Mucosa of descending colon (tissue), 3 donors: Measurements from ENCODE around the gene LRRC8E. TPM values are rescaled to one million over a fixed set of nuclear protein-coding genes. Genes with fewer than 3 reads are reported as not detected.
"Not testable (repeated sequence)": the region's sequence is repeated elsewhere in the genome, so short reads cannot be mapped to it uniquely, and the experiment has no call there.

Experiments
- ATAC-seq: fragments of 200-7000 bp; cut with Tn5 transposase; one replicate; pipeline ENCODE4 v1.9.1; 2020; ENCODE audit warnings: mild to moderate bottlenecking, moderate library complexity
- DNase-seq, 3 donors: peaks; one replicate each; pipeline ENCODE4 v3.0.0-alpha.2; 2020
- H3K36me3 ChIP-seq: fragments of 200-600 bp; one replicate; pipeline ENCODE4 v1.8.0; 2021; ENCODE audit warnings: low read depth, mild to moderate bottlenecking
- H3K4me1 ChIP-seq: fragments of 200-600 bp; one replicate; pipeline ENCODE4 v1.8.0; 2021; ENCODE audit warnings: low read depth, mild to moderate bottlenecking
- H3K4me3 ChIP-seq: fragments of 200-600 bp; one replicate; pipeline ENCODE4 v1.8.0; 2021; ENCODE audit warnings: mild to moderate bottlenecking
- H3K9me3 ChIP-seq: fragments of 200-600 bp; one replicate; pipeline ENCODE4 v1.8.0; 2021; ENCODE audit warnings: mild to moderate bottlenecking
- intact Hi-C, 2 donors: fragments of 100-400 bp; cut with DNase I in 1 of 2; cut with micrococcal nuclease in 1 of 2; formaldehyde crosslinking; loops; one replicate each; pipeline versions ENCODE4 v1.11.0 to v1.11.1; 2022; cut with DNase I, micrococcal nuclease
- total RNA-seq, 3 donors: library from RNA; stranded (reverse); fragmentation: NEBNext Ultra II Directional in 2 of 3; extraction: Animal tissue kit (Norgen Biotek cat#: 25700) in 2 of 3; gene quantifications; one replicate each; pipeline versions ENCODE4 v1.2.1 to v1.2.4, GENCODE V29; 2021 to 2023
- TF ChIP-seq, protein P1 (sequence below): fragments of 200-600 bp; IDR thresholded peaks from one replicate; pipeline ENCODE4 v1.8.0; 2022; ENCODE audit warnings: antibody characterized with exemption, mild to moderate bottlenecking
- donor health status: DM: no; HTN: no; CAD: no; lungs with moderate emphysema.
- donor health status: DM: no; HTN: no; CAD: no.
- donor health status: DM: no; HTN: yes; CAD: no.

The LRRC8E gene
- total RNA-seq, 3 donors from 2014 or later: 0.32 to 1.5 (median 1.3) TPM

DNA sequence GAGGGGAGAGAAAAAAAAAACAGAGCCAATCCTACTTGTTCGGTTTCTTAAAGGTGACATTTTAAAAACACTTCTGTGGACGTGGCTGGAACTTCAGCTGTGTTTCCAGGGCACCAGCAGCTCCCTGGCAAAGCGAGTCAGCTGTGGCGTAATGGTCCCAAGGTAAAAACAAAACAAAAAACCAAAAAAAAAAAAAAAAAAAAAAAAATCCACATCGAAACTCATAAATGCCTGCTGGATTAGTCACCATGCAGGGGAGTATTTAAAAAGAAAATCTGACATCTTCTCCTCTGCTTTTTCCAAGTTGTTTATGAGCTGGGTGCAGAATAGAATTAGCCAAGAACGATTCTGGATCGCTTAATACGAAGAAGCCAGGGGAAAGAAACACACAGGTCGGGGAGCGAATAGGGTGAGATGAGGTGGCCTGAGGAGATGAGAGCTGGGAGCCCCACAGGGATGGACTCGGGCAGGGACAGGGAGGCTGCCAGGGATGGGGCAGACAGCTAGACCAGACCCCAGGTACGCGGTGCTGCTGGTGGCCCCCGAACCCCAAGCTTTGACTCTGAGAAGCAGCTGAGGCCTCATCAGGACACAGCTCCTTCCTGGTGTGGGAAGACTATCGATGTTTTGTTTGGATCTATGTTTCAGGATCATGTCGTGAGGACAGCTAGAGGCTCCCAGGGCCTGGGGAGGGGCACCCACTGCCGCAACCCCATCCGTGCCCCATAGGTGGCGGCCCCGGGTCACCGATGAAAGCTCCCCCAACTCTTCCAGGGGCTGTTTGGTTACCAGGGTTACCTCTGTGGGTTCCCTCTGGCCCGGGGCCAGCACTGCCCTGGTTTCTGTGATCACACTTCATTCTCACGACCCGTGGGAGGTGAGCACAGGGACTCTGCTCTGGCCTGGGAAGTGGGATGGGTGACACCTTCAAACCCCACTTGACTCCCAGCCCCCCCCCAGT is 40.7 kb downstream of the LRRC8E start:
- intact Hi-C loops: no loop called here
- Histone ChIP-seq H3K4me3 (no peak overlapping the region), H3K4me1 (peaks cover 10% of the 10 kb centered on the region), H3K36me3 (no peaks in the 10 kb centered on the region), H3K9me3 (no peaks in the 10 kb centered on the region)
- TF ChIP-seq, protein P1, sequence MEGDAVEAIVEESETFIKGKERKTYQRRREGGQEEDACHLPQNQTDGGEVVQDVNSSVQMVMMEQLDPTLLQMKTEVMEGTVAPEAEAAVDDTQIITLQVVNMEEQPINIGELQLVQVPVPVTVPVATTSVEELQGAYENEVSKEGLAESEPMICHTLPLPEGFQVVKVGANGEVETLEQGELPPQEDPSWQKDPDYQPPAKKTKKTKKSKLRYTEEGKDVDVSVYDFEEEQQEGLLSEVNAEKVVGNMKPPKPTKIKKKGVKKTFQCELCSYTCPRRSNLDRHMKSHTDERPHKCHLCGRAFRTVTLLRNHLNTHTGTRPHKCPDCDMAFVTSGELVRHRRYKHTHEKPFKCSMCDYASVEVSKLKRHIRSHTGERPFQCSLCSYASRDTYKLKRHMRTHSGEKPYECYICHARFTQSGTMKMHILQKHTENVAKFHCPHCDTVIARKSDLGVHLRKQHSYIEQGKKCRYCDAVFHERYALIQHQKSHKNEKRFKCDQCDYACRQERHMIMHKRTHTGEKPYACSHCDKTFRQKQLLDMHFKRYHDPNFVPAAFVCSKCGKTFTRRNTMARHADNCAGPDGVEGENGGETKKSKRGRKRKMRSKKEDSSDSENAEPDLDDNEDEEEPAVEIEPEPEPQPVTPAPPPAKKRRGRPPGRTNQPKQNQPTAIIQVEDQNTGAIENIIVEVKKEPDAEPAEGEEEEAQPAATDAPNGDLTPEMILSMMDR: no peak
- DNase-seq (peak in 2 of 3 donors; percentile 57 to 61), ATAC-seq (peak; percentile 6)

DNA sequence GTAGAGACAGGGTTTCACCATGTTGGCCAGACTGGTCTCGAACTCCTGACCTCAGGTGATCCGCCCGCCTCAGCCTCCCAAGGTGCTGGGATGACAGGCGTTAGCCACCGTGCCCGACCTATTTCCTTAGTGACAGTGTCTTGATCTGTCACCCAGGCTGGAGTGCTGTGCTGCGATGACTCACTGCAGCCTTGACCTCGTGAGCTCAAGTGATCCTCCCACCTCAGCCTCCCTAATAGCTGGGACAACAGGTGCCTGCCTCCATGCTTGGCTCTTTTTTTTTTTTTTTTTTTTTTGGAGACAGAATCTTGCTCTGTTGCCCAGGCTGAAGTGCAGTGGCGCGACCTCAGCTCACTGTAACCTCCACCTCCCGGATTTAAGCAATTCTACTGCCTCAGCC is 41.7 kb downstream of the LRRC8E start:
- peak in 1 of 3 donors; percentile 21 for DNase-seq
- H3K36me3 ChIP-seq, H3K9me3 ChIP-seq, intact Hi-C loops, H3K4me1 ChIP-seq, H3K4me3 ChIP-seq: not testable (repeated sequence)
- ATAC-seq: peak; percentile 11

DNA sequence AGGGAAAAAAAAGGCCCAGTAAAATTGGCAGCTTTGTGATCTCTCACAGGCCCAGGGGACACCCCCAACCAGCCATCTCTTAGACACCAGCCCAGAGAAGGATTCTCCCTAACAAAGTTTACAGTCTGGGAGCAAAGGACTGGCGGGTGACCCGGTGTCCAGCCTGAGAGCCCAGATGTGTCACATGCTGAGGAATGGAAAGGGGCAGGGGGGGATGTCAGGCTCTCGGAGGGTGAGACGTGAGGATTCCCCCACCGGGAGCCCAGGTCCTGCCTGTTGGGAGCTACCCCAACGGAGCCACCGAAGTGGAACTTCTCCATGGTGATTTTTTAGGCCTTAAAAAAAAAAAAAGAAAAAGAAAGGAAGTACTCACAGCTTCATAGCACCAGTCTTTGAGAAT is 42.5 kb downstream of the LRRC8E start:
- intact Hi-C loops: no loop called here
- DNase-seq: no peak
- no peak for ATAC-seq
- Histone ChIP-seq H3K9me3 (no peaks in the 10 kb centered on the region), H3K36me3 (no peaks in the 10 kb centered on the region), H3K4me1 (peaks cover 7% of the 10 kb centered on the region), H3K4me3 (no peak overlapping the region)
- TF ChIP-seq, protein P1: no peak

DNA sequence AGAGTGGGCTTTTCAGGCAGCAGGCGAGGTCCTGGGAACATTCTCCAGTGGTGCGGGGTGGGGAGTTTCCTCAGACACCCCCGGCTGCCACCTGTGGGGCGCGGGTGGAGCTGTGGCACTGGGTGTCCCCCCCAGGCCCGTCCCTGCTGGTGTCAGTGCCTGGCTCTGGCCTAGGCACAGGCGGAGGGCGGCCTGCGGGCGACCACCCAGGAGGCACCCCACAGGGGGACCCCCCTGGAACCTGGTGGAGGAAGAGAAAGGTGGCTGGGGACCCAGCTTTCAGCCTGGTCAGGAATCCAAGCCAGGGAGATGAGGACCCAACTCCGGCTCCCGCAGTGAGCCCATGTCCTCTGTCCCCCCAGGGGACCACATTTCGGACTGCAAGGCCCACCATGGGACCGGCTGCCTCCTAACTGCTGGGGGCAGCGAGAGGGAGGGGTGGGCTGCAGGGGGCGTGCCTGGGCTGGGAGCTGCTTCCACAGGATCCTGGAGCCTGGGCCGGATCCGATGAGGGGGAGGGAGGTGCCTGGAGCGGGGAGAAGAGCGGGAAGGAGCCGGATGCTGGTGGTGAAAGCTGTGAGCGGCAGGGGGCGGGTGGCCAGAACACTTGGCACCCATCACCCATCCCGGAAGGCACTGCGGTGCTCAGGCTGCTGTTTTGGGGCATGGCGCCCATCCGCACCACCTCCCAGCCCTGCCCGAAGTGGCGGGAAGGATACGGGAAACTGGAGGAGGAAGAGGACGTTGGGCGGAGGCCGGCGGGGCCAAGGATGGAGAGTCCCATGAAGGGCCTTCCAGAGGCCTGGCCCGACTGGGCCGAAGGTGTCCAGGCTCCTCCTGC is 43.1 kb downstream of the LRRC8E start:
- peaks cover 3% of the 10 kb centered on the region for H3K4me1 ChIP-seq

DNA sequence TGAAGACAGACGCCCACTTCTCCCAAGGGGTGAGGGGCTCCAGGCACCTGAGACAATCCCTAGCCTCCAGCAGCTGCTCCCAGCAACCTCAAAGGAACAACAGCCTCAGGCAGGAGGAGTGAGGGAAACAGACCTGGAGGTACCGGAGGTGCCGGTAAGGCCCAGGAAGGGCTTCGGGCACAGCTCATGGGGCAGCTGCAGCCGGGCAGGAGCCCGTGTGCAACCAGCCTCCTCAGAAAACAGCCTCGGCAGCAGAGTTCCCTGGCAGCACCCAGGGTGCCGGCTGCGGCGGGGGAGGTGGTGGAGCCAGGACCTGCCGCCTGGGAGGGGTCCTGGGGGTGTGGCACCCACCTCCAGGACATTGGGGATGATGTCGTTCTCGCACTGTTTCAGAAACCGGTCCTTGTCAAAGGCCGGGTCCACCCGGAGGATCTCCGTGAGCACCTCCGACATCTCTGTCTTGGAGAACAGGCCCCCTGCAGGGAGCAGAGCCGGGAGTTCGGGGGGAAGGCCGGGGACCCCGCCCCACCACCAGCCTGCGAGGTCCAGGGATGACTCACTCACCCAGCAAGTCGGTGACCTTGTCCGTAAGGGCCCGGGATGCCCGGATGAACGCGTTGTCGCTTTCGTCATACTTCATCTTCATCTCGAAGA is 44.1 kb downstream of the LRRC8E start:
- H3K4me1 ChIP-seq: peaks cover 3% of the 10 kb centered on the region
- no peak overlapping the region for H3K4me3 ChIP-seq
- TF ChIP-seq, protein P1: no peak
- H3K36me3 ChIP-seq: no peaks in the 10 kb centered on the region
- no peaks in the 10 kb centered on the region for H3K9me3 ChIP-seq
- no peak for ATAC-seq
- DNase-seq: peak in 1 of 3 donors; percentile 22
- intact Hi-C loops: no loop called here

More for the DNA sequence above, 43.1 kb downstream of the LRRC8E start:
- intact Hi-C loops: no loop called here
- no peaks in the 10 kb centered on the region for H3K36me3 ChIP-seq
- ATAC-seq (no peak), DNase-seq (peak in 2 of 3 donors; percentile 29 to 56)
- no peak overlapping the region for H3K4me3 ChIP-seq
- TF ChIP-seq, protein P1: no peak
- H3K9me3 ChIP-seq: no peaks in the 10 kb centered on the region
